Upper lobe of left lung (tissue), 6 donors: ENCODE results near the gene TLCD5. TPM values are rescaled to one million over a fixed set of nuclear protein-coding genes. Genes with fewer than 3 reads are reported as not detected.
A peak's percentile ranks its signal among the peaks of the same experiment; 100 is the strongest.

ENCODE experiments used
- ATAC-seq, 2 donors: fragments of 200-7000 bp; cut with Tn5 transposase; one replicate each; pipeline ENCODE4 v1.9.1; 2022; ENCODE audit warnings: mild to moderate bottlenecking in 2 of 2, moderate library complexity in 2 of 2; ENCODE audit not compliant: low FRiP score in 2 of 2
- DNase-seq, 2 donors: peaks; one replicate each; pipeline ENCODE4 v3.0.0-alpha.2; 2019 to 2020
- H3K27ac ChIP-seq, 4 donors: fragments of 200-600 bp; sonication (generic); one replicate each; pipeline ENCODE4 v1.5.1; 2016 to 2019
- H3K27me3 ChIP-seq, 4 donors: fragments of 200-600 bp; sonication (generic); one replicate each; pipeline ENCODE4 v1.5.1; 2017 to 2019
- H3K36me3 ChIP-seq, 4 donors: fragments of 200-600 bp; sonication (generic); one replicate each; pipeline ENCODE4 v1.5.1; 2016 to 2019
- H3K4me1 ChIP-seq, 4 donors: fragments of 200-600 bp; sonication (generic); one replicate each; pipeline ENCODE4 v1.5.1; 2018 to 2019
- H3K4me3 ChIP-seq, 4 donors: fragments of 200-600 bp; sonication (generic); one replicate each; pipeline ENCODE4 v1.5.1; 2017 to 2019; ENCODE audit warnings: mild to moderate bottlenecking in 2 of 4, moderate library complexity in 1 of 4
- H3K9me3 ChIP-seq, 4 donors: fragments of 200-600 bp; sonication (generic); one replicate each; pipeline ENCODE4 v1.5.1; 2018 to 2019
- CTCF ChIP-seq, 6 experiments: fragments of 450-650 bp in 4 of 6; fragments of 200-600 bp in 2 of 6; sonication (generic) in 2 of 6; IDR thresholded peaks; one replicate each; pipeline ENCODE4 v1.5.1; 2016 to 2019; ENCODE audit warnings: antibody characterized with exemption in 6 of 6
- EP300 ChIP-seq, 4 donors: sonication (generic); formaldehyde crosslinking; IDR thresholded peaks; one replicate each; pipeline ENCODE4 v1.5.1; 2017; ENCODE audit warnings: antibody characterized with exemption in 4 of 4, control low read depth in 2 of 4
- POLR2A ChIP-seq, 4 donors: fragments of 450-650 bp; IDR thresholded peaks; one replicate each; pipeline ENCODE4 v1.5.1; 2016 to 2017; ENCODE audit warnings: antibody characterized with exemption in 4 of 4, mild to moderate bottlenecking in 2 of 4
- POLR2AphosphoS5 ChIP-seq, 2 donors: sonication (generic); formaldehyde crosslinking; IDR thresholded peaks; one replicate each; pipeline ENCODE4 v1.5.1; 2017; ENCODE audit warnings: antibody characterized with exemption in 2 of 2
- WGBS, 2 donors: methylation state at CpG; one replicate each; pipeline ENCODE4 v1.1.5; 2017 to 2018; 5-methylcytosine and 5-hydroxymethylcytosine counted together
- total RNA-seq, 6 donors: library from RNA; depleted of rRNA in 4 of 6; stranded (reverse); fragments of >200 nt in 4 of 6; gene quantifications; one replicate each; pipeline versions ENCODE4 v1.1.0 to v1.2.1, GENCODE V29; 2016 to 2021
- donor health status: DM: no; HTN: no; CAD: no; lungs with moderate emphysema.
- donor health status: DM: no; HTN: yes; CAD: no; lungs with severe emphysema.

TLCD5 gene
- total RNA-seq, 6 donors from 2014 or later, result 1.2 to 5.4 (median 3.1) TPM

DNA sequence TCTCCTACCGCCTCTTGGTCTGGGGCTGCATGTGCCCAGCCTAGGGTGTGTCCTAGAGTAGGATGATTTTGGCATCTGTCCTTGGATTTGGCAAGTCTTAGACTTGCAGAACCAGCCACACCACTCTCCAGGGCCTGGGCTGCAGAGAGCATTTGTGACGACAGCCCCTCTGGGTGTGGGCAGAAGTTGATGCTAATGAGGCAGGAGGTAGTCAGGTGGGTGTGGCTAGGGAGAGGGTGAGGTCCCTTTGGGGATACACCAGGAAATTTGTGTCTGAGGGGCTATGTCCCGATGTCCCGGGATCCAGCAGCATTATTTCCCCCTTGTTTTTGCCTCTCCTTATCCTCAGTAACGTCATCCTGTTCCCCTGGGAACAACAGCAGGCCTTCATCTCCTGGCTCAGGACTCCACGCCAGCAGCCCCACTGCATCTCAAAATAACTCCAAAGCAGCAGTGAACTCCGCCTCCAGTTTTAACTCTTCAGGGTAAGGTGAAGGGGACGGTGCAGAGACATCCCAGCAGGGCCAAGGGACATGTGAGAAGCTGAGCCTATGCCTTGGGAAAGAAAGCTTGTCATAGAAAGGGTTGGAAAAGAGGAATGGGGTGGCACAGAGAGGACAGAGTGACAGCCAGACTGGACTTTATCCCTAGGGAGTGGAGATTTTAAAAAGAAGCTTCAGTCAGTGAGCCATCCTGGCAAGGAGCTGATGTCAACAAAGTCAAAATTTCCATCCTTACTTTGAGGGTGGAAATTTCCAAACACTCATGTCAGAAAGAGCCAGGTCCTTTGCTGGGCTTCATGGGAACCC lies 8.0 kb upstream of the TLCD5 start:
- DNase-seq, result peak in 1 of 2 donors; percentile 91
- peak; percentile 64 to 65 for TF ChIP-seq POLR2AphosphoS5 (IDR thresholded peaks at IDR 0.05)
- peak in 1 of 4 donors; percentile 80 for TF ChIP-seq EP300 (IDR thresholded peaks at IDR 0.05)
- no peak for TF ChIP-seq CTCF (IDR thresholded peaks at IDR 0.05)
- peak in 1 of 4 donors; percentile 37 for TF ChIP-seq POLR2A (IDR thresholded peaks at IDR 0.05)
- peaks cover 10 to 19% (median 12%) of the 10 kb centered on the region in 4 donors for H3K4me1 ChIP-seq
- H3K4me3 ChIP-seq, result peak overlapping the region in 2 of 4 donors; percentile 5 to 22
- WGBS, 2 donors, result 24 to 34% methylated on average over 8 of the region's 8 CpGs
- H3K36me3 ChIP-seq, result no peaks in the 10 kb centered on the region
- ATAC-seq, result peak; percentile 71 to 86
- peak overlapping the region; percentile 40 to 76 (median 64) for H3K27ac ChIP-seq
- H3K9me3 ChIP-seq, result no peaks in the 10 kb centered on the region
- no peaks in the 10 kb centered on the region for H3K27me3 ChIP-seq

GRCh38 chr11:120317689-120318480 lies 7.2 kb upstream of the TLCD5 start:
- ATAC-seq (no peak), DNase-seq (no peak)
- Histone ChIP-seq H3K27ac (peak overlapping the region; percentile 40 to 76 (median 64)), H3K4me3 (no peak overlapping the region), H3K9me3 (no peaks in the 10 kb centered on the region), H3K4me1 (peaks cover 10 to 19% (median 12%) of the 10 kb centered on the region in 4 donors), H3K27me3 (no peaks in the 10 kb centered on the region), H3K36me3 (no peaks in the 10 kb centered on the region)
- WGBS, 2 donors, result 87% methylated on average over 10 of the region's 10 CpGs
- TF ChIP-seq POLR2A (IDR thresholded peaks at IDR 0.05) (no peak), EP300 (IDR thresholded peaks at IDR 0.05) (no peak), POLR2AphosphoS5 (IDR thresholded peaks at IDR 0.05) (no peak), CTCF (IDR thresholded peaks at IDR 0.05) (no peak)

DNA sequence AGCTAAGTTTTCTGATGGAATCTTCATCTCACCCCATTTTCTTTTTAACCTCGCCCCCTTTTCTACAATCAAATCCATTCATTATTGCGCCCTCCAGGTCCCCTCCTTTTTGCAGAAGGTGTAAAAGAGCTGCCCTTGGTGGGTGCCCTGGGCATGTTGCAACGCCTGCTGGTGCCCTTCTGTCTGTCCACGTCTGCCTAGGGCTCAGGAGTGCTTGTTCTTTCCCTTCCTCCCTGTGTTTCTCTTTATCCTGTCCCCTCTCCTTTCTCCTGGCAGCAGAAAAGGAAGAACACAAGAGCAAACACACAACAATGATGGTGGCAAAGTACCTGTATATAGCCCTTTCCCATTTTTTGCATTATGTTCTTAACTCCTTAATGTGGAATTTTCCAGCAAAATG lies 6.2 kb upstream of the TLCD5 start:
- Histone ChIP-seq H3K27me3 (no peaks in the 10 kb centered on the region), H3K27ac (no peak overlapping the region), H3K9me3 (no peaks in the 10 kb centered on the region), H3K4me1 (peaks cover 10 to 19% (median 12%) of the 10 kb centered on the region in 4 donors), H3K4me3 (no peak overlapping the region), H3K36me3 (no peaks in the 10 kb centered on the region)
- WGBS, 2 donors, result 62 to 78% methylated on average over 4 of the region's 4 CpGs
- ATAC-seq (no peak), DNase-seq (no peak)
- no peak for TF ChIP-seq CTCF (IDR thresholded peaks at IDR 0.05)
- no peak for TF ChIP-seq EP300 (IDR thresholded peaks at IDR 0.05)
- TF ChIP-seq POLR2AphosphoS5 (IDR thresholded peaks at IDR 0.05), result no peak
- TF ChIP-seq POLR2A (IDR thresholded peaks at IDR 0.05), result no peak

DNA sequence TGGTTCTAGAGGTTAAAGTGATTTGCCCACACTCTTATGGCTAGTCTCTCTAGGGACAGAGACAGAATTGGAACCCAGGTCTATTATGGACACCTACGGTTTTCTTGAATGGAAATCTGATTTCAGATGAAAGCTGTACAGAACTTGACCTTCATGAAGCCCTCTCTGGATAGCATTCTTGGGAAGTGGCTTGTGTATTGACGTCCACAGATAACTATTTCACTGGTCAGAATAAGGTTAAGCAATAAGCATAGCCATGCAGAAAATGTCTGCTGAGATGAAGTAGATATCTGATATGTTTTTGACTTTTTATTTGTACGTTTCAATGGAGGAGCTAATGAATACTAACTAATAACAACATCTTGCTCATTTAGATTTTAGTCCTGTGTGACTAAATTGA lies 1.1 kb downstream of the TLCD5 start:
- ATAC-seq (peak in 1 of 2 donors; percentile 62), DNase-seq (no peak)
- no peaks in the 10 kb centered on the region for H3K27me3 ChIP-seq
- WGBS, 2 donors, result 56 to 66% methylated on average over 3 of the region's 3 CpGs
- H3K4me3 ChIP-seq, result peak overlapping the region in 2 of 4 donors; percentile 64 to 67
- H3K36me3 ChIP-seq, result peaks cover 0 to 13% (median 3%) of the 10 kb centered on the region in 4 donors
- no peaks in the 10 kb centered on the region for H3K9me3 ChIP-seq
- H3K27ac ChIP-seq, result peak overlapping the region; percentile 84 to 95 (median 88)
- peaks cover 7 to 22% (median 16%) of the 10 kb centered on the region in 4 donors for H3K4me1 ChIP-seq
- TF ChIP-seq POLR2A (IDR thresholded peaks at IDR 0.05), result no peak
- TF ChIP-seq CTCF (IDR thresholded peaks at IDR 0.05), result no peak
- no peak for TF ChIP-seq EP300 (IDR thresholded peaks at IDR 0.05)
- TF ChIP-seq POLR2AphosphoS5 (IDR thresholded peaks at IDR 0.05), result no peak
